RPMI8226 (cell line): ENCODE measurements around the gene RCE1.

Source experiments
- DNase-seq: peaks from one replicate; pipeline ENCODE4 v3.0.0-alpha.2; 2015

RCE1 gene

GRCh38 chr11:66891851-66892660 is 48.8 kb downstream of the RCE1 start:
- DNase-seq: peak; percentile 80

DNA sequence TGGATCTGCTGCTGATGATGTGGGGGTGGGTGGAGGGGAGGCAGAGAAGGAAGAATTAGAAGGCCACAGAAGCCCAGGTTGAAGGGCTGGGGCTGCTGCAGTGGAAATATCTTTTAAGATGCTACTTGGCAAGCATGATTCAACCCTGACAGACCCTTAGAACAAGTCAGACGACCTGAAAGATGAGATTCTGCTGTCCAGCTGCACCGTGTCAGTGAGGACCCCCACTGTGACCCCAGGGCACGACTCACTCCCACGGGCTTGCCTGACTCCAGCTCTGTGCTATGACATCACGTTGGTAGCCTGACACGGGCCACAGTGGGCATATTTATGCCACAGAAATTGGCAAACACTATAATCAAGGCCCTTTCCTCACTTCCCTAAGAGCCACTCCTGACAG is 49.7 kb downstream of the RCE1 start:
- no peak for DNase-seq

- DNase-seq: no peak
These were observed 50.9 kb downstream of the RCE1 start for GRCh38 chr11:66894141-66894540.
